MCF 10A (cell line): ENCODE data around the gene RPS3. TPM values are rescaled to one million over a fixed set of nuclear protein-coding genes. Genes with fewer than 3 reads are reported as not detected.

Experiments
- Bru-seq: library from RNA; stranded (reverse); fragments of 400-500 nt; gene quantifications from one replicate; lab custom pipeline; 2021; lab: Mats Ljungman, UMichigan
- BruChase-seq, 2 experiments: library from RNA; stranded (reverse); fragments of 400-500 nt; gene quantifications; one replicate each; lab custom pipeline; 2021; lab: Mats Ljungman, UMichigan
- BruUV-seq: library from RNA; stranded (reverse); fragments of 400-500 nt; replicated peaks from 2 replicates; lab custom pipeline; 2021; lab: Mats Ljungman, UMichigan
- CTCF ChIA-PET: fragments of 300-600 bp; sonication (Branson Sonifier 250); formaldehyde crosslinking; extraction: SDS; loops from one replicate; lab custom pipeline; 2021; ENCODE audit warnings: antibody characterized with exemption, inconsistent platforms; lab: Yijun Ruan, JAX
- POLR2A ChIA-PET: fragments of 300-600, 350-650 bp; sonication (Branson Sonifier 250); formaldehyde crosslinking; extraction: SDS; loops from one replicate; lab custom pipeline; 2020; ENCODE audit warnings: antibody characterized with exemption, inconsistent platforms; lab: Yijun Ruan, JAX
- DNase-seq: peaks from one replicate; pipeline ENCODE4 v3.0.0-alpha.2; 2018; ENCODE audit not compliant: unreplicated experiment
- H3K27ac Mint-ChIP-seq: one replicate; pipeline ENCODE4 v1.8.0; 2022; ENCODE audit warnings: mild to moderate bottlenecking, low read depth, mixed read lengths; ENCODE audit not compliant: unreplicated experiment
- H3K27me3 Mint-ChIP-seq: one replicate; pipeline ENCODE4 v1.8.0; 2022; ENCODE audit warnings: mixed read lengths; ENCODE audit not compliant: insufficient read depth, unreplicated experiment
- H3K36me3 Mint-ChIP-seq: one replicate; pipeline ENCODE4 v1.8.0; 2022; ENCODE audit warnings: mild to moderate bottlenecking, moderate library complexity, mixed read lengths; ENCODE audit not compliant: insufficient read depth, unreplicated experiment
- H3K4me1 Mint-ChIP-seq: one replicate; pipeline ENCODE4 v1.8.0; 2022; ENCODE audit warnings: mixed read lengths; ENCODE audit not compliant: insufficient read depth, unreplicated experiment
- H3K4me3 Mint-ChIP-seq: one replicate; pipeline ENCODE4 v1.8.0; 2022; ENCODE audit warnings: mild to moderate bottlenecking, moderate library complexity, mixed read lengths; ENCODE audit not compliant: unreplicated experiment
- H3K9me3 Mint-ChIP-seq: one replicate; pipeline ENCODE4 v1.8.0; 2022; ENCODE audit warnings: mixed read lengths; ENCODE audit not compliant: unreplicated experiment
- intact Hi-C: fragments of 100-400 bp; cut with micrococcal nuclease; formaldehyde crosslinking; loops from 2 replicates; pipeline ENCODE4 v1.14.1; 2022
- long read RNA-seq: library from polyadenylated mRNA; stranded (forward); transcript quantifications from one replicate; pipeline ENCODE4 v2.0.0, GENCODE V29; 2022
- total RNA-seq: library from RNA; stranded (reverse); gene quantifications from 2 replicates; pipeline ENCODE4 v1.2.3, GENCODE V29; 2022
- TF ChIP-seq, protein P1 (sequence below): fragments of 200-600 bp; IDR thresholded peaks from one replicate; pipeline ENCODE4 v1.8.0; 2022; ENCODE audit warnings: antibody characterized with exemption, mild to moderate bottlenecking; ENCODE audit not compliant: unreplicated experiment

RPS3 gene
- total RNA-seq (3,172 and 3,444 TPM in 2 replicates), Bru-seq, nascent RNA (percentile 97 among the genes with signal in this experiment), BruChase-seq, experiment 1, labeled RNA remaining after a 6-hour chase (percentile 95 among the genes with signal in this experiment), BruChase-seq, experiment 2, labeled RNA remaining after a 2-hour chase (percentile 95 among the genes with signal in this experiment)
- long read RNA-seq, transcript RPS3-217 (7 exons, 2,097 nt): major isoform, 2,134 of 2,265 reads
- long read RNA-seq, transcript RPS3-216 (7 exons, 796 nt): minor isoform, 11 of 2,265 reads
- long read RNA-seq, transcript RPS3-218 (6 exons, 737 nt): minor isoform, 14 of 2,265 reads
- long read RNA-seq, partial matches to known transcripts: 84 of 2,265 reads
- long read RNA-seq, other reads (novel, unspliced or antisense): 17 of 2,265 reads

DNA sequence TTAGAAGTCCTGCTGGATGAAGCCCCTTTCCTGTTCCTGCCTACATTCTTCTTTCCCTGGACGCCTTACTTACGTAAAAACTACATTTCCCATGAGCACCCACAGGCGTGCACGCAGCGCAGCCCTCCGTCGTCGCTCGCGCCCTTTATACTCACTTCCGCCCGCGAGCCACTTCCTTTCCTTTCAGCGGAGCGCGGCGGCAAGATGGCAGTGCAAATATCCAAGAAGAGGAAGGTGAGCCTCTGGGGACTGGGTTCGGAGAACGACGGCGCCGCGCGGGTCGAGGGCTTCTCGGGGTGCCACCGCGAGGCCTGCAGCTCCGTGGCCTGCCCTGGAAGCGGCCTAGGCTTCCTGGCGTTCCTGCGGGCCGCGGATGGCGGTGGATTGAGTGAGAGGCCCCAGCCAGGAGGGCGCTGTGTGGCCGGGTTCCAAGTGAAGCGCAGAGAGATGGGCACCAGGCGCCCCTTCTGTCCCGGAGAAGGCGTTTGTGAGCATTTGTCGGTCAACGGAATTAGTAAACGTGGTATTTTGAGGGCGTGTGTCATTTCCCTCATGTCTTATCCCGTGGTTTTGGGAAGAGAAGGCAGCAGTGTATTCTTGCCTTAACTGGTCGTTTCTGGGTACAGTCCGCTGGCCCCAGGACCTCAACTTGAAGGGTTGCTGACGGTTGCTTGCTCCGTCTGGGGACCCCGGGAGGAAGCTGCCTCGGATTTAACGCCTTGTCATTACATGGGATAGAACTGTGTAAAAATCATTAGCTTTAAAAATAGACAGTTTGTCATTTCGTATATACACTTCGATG, at the start of gene RPS3:
RPS3 (plus strand) TSS at position 175 of the 802 bp plus-strand sequence; CDS start at position 205, 30 bp downstream.
- peaks cover 53% of the 10 kb centered on the region for H3K36me3 Mint-ChIP-seq
- BruUV-seq: TSS peak; percentile 57
- CTCF ChIA-PET: interaction anchor here (0.5 to 2.2 kb wide), 5 partner anchors 9 to 161 kb away, joined by 3 to 11 read pairs (median 5); no protein-coding TSS in a partner anchor

DNA sequence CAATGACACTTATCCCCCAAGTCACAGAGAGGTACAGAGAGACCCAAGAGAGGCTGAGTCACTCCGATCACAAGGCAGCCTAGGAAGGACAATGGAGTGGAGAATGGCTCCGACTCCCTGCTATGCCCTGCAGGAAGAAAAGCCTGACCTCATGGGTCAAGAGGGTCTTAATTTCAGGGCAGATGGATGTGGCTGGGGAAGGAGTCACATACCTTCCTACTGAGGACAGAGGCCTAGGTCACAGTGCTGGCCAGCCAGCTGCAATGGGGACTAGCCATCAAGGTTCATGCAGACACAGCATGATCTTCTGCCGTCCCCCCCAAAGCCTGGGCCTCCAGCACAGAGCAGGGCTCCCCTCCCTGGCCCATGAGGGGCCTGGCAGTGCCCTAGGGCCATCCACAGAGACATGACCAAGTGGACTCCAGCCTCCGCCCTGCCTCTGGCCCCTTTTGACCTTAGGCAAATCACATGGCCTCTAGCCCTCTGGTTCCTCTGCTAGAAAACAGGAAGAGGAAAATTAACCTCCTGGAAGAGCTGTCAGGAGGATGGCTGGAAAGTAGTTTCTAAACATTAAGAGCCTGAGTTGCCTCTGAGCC, 49.7 kb upstream of the RPS3 start:
- H3K27ac Mint-ChIP-seq: no peak overlapping the region
- ChIA-PET CTCF (interaction anchor here (0.6 kb wide), 2 partner anchors 35 to 78 kb away, joined by 3 to 5 read pairs; no protein-coding TSS in a partner anchor), POLR2A (no interaction called here)
- no peak overlapping the region for H3K4me3 Mint-ChIP-seq
- TF ChIP-seq, protein P1, sequence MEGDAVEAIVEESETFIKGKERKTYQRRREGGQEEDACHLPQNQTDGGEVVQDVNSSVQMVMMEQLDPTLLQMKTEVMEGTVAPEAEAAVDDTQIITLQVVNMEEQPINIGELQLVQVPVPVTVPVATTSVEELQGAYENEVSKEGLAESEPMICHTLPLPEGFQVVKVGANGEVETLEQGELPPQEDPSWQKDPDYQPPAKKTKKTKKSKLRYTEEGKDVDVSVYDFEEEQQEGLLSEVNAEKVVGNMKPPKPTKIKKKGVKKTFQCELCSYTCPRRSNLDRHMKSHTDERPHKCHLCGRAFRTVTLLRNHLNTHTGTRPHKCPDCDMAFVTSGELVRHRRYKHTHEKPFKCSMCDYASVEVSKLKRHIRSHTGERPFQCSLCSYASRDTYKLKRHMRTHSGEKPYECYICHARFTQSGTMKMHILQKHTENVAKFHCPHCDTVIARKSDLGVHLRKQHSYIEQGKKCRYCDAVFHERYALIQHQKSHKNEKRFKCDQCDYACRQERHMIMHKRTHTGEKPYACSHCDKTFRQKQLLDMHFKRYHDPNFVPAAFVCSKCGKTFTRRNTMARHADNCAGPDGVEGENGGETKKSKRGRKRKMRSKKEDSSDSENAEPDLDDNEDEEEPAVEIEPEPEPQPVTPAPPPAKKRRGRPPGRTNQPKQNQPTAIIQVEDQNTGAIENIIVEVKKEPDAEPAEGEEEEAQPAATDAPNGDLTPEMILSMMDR: no peak
- no TSS peak for BruUV-seq
- peaks cover 27% of the 10 kb centered on the region for H3K4me1 Mint-ChIP-seq
- H3K9me3 Mint-ChIP-seq: no peaks in the 10 kb centered on the region
- intact Hi-C loops: no loop called here
- H3K27me3 Mint-ChIP-seq: no peaks in the 10 kb centered on the region
- DNase-seq: no peak
- H3K36me3 Mint-ChIP-seq: peaks cover 6% of the 10 kb centered on the region

More for the DNA sequence above, at the start of gene RPS3:
- H3K9me3 Mint-ChIP-seq: no peaks in the 10 kb centered on the region
- H3K4me3 Mint-ChIP-seq: peak within 1 kb of the TSS; percentile 95
- H3K27ac Mint-ChIP-seq: peak within 1 kb of the TSS; percentile 99
- intact Hi-C loops: no loop called here
- TF ChIP-seq, protein P1: no peak
- no peaks in the 10 kb centered on the region for H3K27me3 Mint-ChIP-seq
- peak; percentile 93 for DNase-seq
- peaks cover 29% of the 10 kb centered on the region for H3K4me1 Mint-ChIP-seq
- POLR2A ChIA-PET: interaction anchor here (0.5 to 3.2 kb wide), 15 partner anchors 8 to 385 kb away, joined by 3 to 15 read pairs (median 5); partner anchors contain the start of gene SERPINH1

- H3K27ac Mint-ChIP-seq: no peak overlapping the region
- peaks cover 27% of the 10 kb centered on the region for H3K4me1 Mint-ChIP-seq
- ChIA-PET CTCF (interaction anchor here (0.6 to 1.2 kb wide), 3 partner anchors 32 to 79 kb away, joined by 3 to 5 read pairs (median 5); no protein-coding TSS in a partner anchor), POLR2A (interaction anchor here (0.7 kb wide), 1 partner anchor 1295 kb away, joined by 3 read pairs; no protein-coding TSS in a partner anchor)
- peak overlapping the region; percentile 80 for H3K4me3 Mint-ChIP-seq
- DNase-seq: no peak
- H3K9me3 Mint-ChIP-seq: no peaks in the 10 kb centered on the region
- intact Hi-C loops: no loop called here
- TF ChIP-seq, protein P1: no peak
- H3K27me3 Mint-ChIP-seq: no peaks in the 10 kb centered on the region
- BruUV-seq: no TSS peak
- peaks cover 6% of the 10 kb centered on the region for H3K36me3 Mint-ChIP-seq
These were observed 49.1 kb upstream of the RPS3 start for GRCh38 chr11:75350122-75350742.
